HG03196 (cell line): Measurements from ENCODE around the gene COL9A2.
A peak's percentile ranks its signal among the peaks of the same experiment; 100 is the strongest.

Source experiments
- ATAC-seq: cut with Tn5 transposase; IDR thresholded peaks from one replicate; pipeline ENCODE4 v1.9.1; 2021; ENCODE audit not compliant: unreplicated experiment

COL9A2 gene

GRCh38 chr1:40318970-40319621, 2.0 kb upstream of the COL9A2 start:
- ATAC-seq, result no peak

GRCh38 chr1:40318476-40318875, 1.4 kb upstream of the COL9A2 start:
- no peak for ATAC-seq

DNA sequence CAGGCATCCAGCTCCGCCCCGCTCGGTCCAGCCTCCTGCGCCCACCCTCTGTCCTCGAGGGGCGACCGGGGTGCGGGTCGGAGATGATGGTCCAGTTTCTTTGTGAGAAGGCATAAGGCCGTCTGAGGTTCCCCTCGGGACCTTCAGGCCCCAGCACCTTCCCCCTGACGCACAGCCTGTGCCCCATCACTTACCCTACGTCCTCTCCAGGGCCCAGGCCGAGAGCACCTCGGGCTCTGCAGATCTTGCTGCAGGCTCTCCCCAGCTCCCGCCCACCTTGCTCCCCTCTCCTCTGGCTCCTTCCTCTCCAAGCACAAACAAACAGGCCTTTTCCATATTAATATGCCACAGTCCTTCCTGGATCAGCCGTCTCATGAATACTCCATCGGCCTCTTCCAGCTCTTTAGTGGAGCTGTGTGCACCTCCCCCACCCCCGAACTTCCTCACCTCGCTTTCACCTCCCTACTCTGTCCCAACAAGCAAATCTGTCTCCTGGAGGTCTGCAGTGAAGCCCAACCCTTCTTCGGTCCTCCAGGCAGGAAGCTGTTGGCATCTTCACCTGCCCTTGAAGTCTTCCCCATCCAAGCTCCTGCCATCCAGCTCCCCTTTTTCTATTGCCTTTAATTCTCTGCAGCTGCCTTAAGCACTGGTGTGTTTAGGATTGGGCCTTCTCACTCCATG, 448 bp upstream of the COL9A2 start:
- no peak for ATAC-seq

- no peak for ATAC-seq
Observed at GRCh38 chr1:40315795-40316594, 1.1 kb downstream of the COL9A2 start.

GRCh38 chr1:40315239-40315794, 1.8 kb downstream of the COL9A2 start:
- ATAC-seq, result no peak

GRCh38 chr1:40314721-40315238, 2.3 kb downstream of the COL9A2 start:
- no peak for ATAC-seq

DNA sequence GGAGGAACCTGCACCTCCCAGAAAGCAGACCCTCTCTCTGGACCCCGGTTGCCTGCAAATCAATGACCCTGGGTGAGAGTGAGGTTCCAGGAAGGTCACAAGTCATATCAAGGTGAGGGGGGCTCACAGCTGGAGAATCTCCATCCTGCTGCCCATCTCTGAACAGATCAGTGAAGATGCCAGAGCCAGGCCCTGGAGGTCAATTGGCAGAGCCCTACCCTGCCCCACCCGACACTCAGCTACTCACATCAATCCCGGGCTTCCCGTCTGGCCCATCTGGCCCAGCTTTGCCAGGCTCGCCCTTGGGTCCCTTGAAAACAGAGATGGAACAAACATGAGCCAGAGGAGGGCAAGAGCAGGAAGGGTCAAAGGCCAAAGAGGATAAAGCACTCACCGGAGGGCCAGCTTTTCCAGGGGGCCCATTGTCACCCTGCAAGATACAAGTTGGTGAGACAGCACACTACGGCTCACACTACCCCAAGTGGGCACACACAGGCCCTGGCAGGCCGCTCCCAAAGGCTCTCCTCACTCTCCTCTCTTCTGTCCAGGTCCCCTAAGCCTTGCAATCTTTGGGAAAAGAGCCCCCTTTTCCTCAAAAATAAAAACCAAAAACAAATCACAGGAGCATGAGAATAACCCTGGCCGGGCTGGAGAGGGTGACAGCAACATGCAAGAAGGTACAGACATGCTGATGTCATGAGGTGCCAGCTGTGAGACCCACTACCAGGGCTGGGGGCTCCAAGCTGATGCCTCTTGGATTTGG, 2.9 kb downstream of the COL9A2 start:
- ATAC-seq, result no peak

GRCh38 chr1:40313329-40313957, 3.6 kb downstream of the COL9A2 start:
- no peak for ATAC-seq

- ATAC-seq, result peak; percentile 35
Observed at GRCh38 chr1:40312238-40313205, 4.6 kb downstream of the COL9A2 start.

GRCh38 chr1:40311692-40312091, 5.4 kb downstream of the COL9A2 start:
- no peak for ATAC-seq

DNA sequence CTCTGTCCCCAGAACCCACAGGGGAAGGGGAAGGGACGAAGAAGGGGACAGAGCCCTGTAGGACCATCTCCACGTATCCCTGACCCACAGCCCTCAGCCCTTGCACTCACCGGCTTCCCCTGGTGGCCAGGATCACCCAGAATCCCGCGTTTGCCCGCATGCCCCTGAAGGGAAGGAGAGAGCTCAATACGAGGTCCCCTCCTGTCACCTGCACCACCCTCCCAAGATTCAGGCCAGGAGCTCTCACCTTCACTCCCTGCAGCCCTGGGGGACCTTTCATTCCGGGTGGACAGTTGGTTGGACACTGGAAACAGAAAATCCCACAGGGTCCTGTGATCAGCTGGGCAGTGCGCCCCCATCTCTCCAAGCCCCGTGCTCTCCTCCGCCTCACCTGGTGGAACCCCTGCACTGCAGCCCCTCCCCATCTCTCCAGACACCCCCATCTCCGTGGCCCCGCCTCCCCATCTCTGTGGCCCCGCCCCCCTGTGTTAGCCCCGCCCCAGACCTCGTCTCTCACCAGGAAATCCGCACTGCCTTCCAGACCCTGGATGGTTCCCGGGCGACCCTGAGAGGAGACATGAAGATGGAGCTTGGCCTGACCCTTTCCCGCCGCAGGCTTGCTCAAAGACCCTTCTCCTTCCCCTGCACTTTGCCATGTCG, 6.0 kb downstream of the COL9A2 start:
- no peak for ATAC-seq

GRCh38 chr1:40310129-40310461, 7.0 kb downstream of the COL9A2 start:
- no peak for ATAC-seq

- no peak for ATAC-seq
Observed at GRCh38 chr1:40309374-40310128, 7.5 kb downstream of the COL9A2 start.

GRCh38 chr1:40308036-40308727, 8.9 kb downstream of the COL9A2 start:
- ATAC-seq, result no peak

- no peak for ATAC-seq
Observed at GRCh38 chr1:40307186-40307585, 9.9 kb downstream of the COL9A2 start.

DNA sequence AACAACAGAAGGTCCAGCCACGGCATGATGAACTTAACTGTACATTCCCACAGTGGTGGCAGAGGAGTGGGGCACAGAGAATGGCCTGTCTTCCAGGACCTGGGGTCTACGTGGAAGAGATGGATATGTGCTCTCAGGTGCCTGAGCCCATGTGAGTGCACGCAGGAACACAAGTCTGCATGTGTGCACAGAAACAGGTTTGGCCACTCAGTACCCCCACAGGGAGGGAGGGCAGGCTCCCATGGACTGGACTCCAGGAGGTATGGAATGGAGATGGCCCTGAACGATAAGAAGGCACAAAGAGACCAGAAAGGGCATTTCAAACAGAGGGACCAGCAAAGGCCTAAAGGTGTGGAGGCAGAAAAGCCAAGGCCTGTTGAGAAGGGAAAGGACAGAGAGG, 10.8 kb downstream of the COL9A2 start:
- no peak for ATAC-seq

- no peak for ATAC-seq
Observed at GRCh38 chr1:40305871-40306270, 11.2 kb downstream of the COL9A2 start.
